Measurements from ENCODE around the gene ADAMTSL3. TPM values are rescaled to one million over a fixed set of nuclear protein-coding genes. Genes with fewer than 3 reads are reported as not detected.

The ADAMTSL3 gene
- total and polyA plus RNA-seq, 4 donors, result 3.5 to 19.0 (median 8.0) TPM

- no peak for TF ChIP-seq CTCF (IDR thresholded peaks at IDR 0.05; ENCODE audit: low read depth, low read length, missing input control)
These were observed 9.5 kb upstream of the ADAMTSL3 start (continued) for GRCh38 chr15:83644439-83644838.

GRCh38 chr15:83650831-83651230 lies 3.1 kb upstream of the ADAMTSL3 start:
- Histone ChIP-seq H3K27me3 (ENCODE audit: control insufficient read depth in 4 of 4, insufficient read depth in 4 of 4, low read length in 3 of 4) (no peaks in the 10 kb centered on the region), H3K27ac (ENCODE audit: low read depth in 1 of 2, low read length in 2 of 2) (no peak overlapping the region), H3K9ac (ENCODE audit: low read depth in 1 of 2, low read length in 2 of 2) (no peak overlapping the region), H3K9me3 (ENCODE audit: control insufficient read depth in 4 of 4, low read length in 3 of 4) (no peaks in the 10 kb centered on the region), H3K4me1 (ENCODE audit: control insufficient read depth in 4 of 4, insufficient read depth in 4 of 4, low read length in 3 of 4) (peaks cover 3 to 11% (median 10%) of the 10 kb centered on the region in 4 donors), H3K4me3 (ENCODE audit: low read depth in 1 of 3, low read length in 3 of 3) (no peak overlapping the region), H3K36me3 (ENCODE audit: control insufficient read depth in 4 of 4, insufficient read depth in 3 of 4, low read depth in 1 of 4, low read length in 3 of 4) (no peaks in the 10 kb centered on the region)
- WGBS, result 88% methylated on average over 2 of the region's 2 CpGs
- DNase-seq (ENCODE audit: low spot score), result no peak
- TF ChIP-seq CTCF (IDR thresholded peaks at IDR 0.05; ENCODE audit: low read depth, low read length, missing input control) (no peak), SP1 (IDR thresholded peaks at IDR 0.05) (no peak)

- WGBS, result 92% methylated on average over 6 of the region's 6 CpGs
These were observed 2.4 kb upstream of the ADAMTSL3 start for GRCh38 chr15:83651541-83651940.

More at GRCh38 chr15:83651541-83651940, 2.4 kb upstream of the ADAMTSL3 start:
- no peaks in the 10 kb centered on the region for H3K9me3 ChIP-seq (ENCODE audit: control insufficient read depth in 4 of 4, low read length in 3 of 4)
- no peak overlapping the region for H3K27ac ChIP-seq (ENCODE audit: low read depth in 1 of 2, low read length in 2 of 2)
- TF ChIP-seq REST (IDR thresholded peaks at IDR 0.05) (no peak), ATF3 (IDR thresholded peaks at IDR 0.05) (no peak), EGR1 (IDR thresholded peaks at IDR 0.05; ENCODE audit: low read depth in 2 of 2) (no peak), GABPA (IDR thresholded peaks at IDR 0.05 in 1 of 2, conservative IDR thresholded peaks at IDR 0.05 in 1 of 2) (no peak), RAD21 (IDR thresholded peaks at IDR 0.05) (no peak)
- H3K27me3 ChIP-seq (ENCODE audit: control insufficient read depth in 4 of 4, insufficient read depth in 4 of 4, low read length in 3 of 4), result no peaks in the 10 kb centered on the region
- no peak for DNase-seq (ENCODE audit: low spot score)
- no peak overlapping the region for H3K4me3 ChIP-seq (ENCODE audit: low read depth in 1 of 3, low read length in 3 of 3)
- no peak overlapping the region for H3K9ac ChIP-seq (ENCODE audit: low read depth in 1 of 2, low read length in 2 of 2)
- peaks cover 3 to 18% (median 17%) of the 10 kb centered on the region in 4 donors for H3K4me1 ChIP-seq (ENCODE audit: control insufficient read depth in 4 of 4, insufficient read depth in 4 of 4, low read length in 3 of 4)
- H3K36me3 ChIP-seq (ENCODE audit: control insufficient read depth in 4 of 4, insufficient read depth in 3 of 4, low read depth in 1 of 4, low read length in 3 of 4), result no peaks in the 10 kb centered on the region
